GM18520 (cell line): ENCODE measurements around the gene PID1.

ENCODE experiments used
- ATAC-seq: cut with Tn5 transposase; IDR thresholded peaks from one replicate; pipeline ENCODE4 v1.9.1; 2021; ENCODE audit not compliant: unreplicated experiment

Gene PID1

DNA sequence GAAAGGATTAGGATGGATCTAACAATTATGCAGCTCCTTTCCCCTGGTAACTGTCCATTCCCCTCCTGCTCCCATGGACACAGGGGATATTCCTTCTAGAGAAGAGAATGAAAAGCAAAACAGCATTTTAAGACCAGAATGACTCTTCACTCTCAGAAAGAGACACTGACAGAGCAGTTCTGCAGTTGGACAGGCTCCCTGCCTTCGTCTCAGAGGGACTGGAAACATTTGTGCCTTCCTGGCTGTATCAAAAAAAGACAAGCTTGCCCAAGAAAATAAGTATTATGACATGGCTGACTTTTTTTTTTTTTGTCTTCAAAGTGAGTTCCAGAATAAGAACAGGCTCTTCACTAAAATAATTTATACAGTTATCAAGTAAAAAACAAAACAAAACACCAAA lies 9.5 kb downstream of the PID1 start:
- ATAC-seq, result no peak

DNA sequence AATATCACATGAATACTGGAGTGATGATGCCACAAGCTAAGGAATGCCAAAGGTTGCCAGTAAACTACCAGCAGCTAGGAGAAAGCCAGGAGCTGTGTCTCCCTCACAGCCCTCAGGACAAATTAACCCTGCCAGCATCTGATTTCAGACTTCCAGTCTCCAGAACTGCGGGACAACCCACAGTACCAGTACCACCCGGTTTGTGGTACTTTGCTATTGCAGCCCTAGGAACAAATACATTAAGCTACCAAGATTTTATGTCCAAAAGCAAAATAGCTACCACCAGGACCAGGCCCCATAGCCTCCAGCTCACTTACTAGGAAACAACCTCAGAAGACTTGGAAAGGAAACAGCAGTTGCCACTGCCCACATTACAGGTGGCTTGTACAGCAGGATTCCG lies 10.0 kb downstream of the PID1 start:
- no peak for ATAC-seq

DNA sequence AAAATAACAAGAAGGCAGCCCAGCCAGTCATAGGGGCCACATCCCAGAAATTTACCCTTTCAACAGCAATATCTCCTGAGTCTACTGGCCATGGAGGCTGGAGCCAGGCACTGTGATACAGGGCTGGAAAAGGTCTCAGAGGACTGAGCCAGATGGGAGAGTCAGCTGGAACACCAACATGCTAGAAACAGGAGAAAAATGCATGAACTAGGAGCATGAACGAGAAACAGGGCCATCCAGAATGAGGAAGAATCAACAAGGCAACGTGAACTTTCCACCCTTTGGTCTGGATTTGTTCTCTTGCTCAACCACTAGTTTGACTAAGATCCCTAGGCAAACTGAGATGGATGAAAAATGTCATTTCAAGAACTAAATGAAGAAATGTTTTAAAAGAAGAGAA lies 13.1 kb downstream of the PID1 start:
- ATAC-seq, result no peak

DNA sequence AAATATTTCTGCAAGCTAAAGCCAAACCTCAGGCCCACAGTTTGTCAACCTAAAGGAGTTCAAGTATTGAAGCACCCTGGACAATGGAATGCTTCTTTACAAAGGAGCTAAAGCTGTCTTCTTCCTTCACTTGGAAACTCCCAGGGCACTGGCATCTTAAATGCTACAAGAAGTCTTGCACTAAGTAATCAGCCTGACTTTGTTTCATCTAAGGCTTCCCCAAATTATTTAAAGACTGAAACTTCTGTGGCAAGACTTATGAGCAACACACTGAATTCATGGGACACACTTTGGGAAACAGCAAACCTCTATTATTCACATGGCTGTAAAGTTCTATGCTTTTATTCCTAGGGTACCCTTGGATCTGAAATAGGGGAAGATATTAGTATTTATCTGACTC lies 14.7 kb downstream of the PID1 start:
- ATAC-seq, result no peak

DNA sequence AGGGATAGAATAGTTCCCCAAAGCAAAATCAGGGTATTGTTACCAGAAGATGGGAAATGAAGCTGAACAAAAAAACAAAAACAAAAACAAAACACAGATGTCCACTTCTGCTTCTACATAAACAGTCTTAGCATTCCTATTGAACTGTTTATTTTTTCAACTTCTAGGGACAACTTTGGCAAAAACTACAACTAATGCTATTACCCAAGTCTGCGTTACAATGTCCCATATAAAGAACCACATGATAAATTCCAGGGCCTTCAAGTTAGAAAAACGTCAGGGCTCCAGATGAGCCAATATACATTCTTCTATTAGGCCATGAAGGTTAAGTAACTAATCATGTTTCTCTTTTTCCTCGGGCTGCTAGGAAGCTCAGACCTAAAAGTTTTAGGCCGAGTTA lies 16.9 kb downstream of the PID1 start:
- no peak for ATAC-seq

DNA sequence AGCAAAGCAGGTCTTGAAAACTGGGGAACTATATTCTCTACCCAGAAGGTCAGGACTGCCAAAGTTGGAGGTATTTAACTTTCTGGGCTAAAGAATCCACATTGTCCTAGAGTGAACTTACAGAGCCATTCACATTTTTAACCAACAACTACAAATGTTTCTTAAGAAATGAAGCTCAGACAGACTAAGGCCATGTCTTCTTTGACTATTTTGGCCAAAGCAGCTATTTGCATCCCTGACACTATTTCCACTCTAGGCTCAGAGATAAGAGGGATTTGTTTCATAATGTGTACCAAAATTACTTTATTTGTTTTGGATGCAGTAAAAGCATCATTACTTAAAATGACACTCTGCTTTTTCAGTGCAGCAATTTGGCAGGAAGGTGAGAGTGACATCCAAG lies 18.1 kb downstream of the PID1 start:
- ATAC-seq, result no peak

- no peak for ATAC-seq
Observed at GRCh38 chr2:229252280-229252679, 18.8 kb downstream of the PID1 start.

- ATAC-seq, result no peak
Observed at GRCh38 chr2:229249536-229249935, 21.6 kb downstream of the PID1 start.

GRCh38 chr2:229246334-229246733 lies 24.8 kb downstream of the PID1 start:
- no peak for ATAC-seq

GRCh38 chr2:229244975-229245374 lies 26.1 kb downstream of the PID1 start:
- ATAC-seq, result no peak

DNA sequence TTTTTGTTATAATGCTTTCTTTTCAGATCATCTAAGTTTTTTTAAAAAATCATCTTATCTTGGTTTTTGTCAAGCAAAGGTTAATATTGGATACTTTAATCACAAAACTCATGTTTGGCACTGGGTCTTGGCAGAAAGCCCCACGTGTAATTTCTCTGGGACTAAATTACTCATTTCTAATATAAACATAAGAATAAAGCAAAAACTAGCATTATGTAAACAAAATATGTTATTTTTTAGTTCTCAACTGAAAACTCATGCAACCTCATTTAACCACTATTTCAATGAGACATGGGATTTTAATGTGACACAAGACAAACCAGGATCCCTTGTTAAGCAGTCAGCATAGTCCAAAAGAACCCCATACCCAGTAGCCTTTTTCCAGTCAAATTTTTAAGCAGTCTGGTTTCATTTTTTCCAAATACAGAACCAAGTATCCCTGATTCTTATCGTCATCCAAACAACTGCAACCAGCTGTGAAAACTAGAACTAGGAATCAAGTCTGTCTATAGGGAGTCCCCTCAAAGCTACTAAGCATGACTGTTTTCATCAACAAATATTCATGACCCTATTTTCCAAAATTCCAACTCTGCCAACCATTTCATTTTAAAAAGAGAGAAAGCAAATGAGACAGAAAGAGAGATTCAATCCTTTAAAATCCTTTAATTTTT lies 27.1 kb downstream of the PID1 start:
- ATAC-seq, result no peak

- no peak for ATAC-seq
Observed at GRCh38 chr2:229240984-229241491, 30.0 kb downstream of the PID1 start.

- no peak for ATAC-seq
Observed at GRCh38 chr2:229239021-229239420, 32.1 kb downstream of the PID1 start.

DNA sequence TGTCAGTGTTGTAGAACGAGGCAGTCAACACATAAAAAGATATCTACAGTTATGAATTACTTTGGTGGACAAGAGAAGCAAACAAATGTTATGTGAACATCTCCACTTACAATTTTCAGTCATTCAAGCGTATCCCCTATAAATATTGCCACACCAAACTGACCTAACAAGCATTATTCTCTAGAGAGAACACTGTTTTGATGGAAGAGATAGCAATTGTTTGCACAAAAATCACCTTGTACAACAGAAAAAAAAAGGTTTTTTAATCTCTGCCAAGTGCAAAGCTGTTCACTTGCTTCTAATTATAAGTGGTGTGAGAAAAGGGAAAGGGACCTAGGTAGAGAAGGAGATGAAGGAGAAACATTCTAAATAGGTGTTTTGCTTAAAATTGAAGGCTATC lies 33.8 kb downstream of the PID1 start:
- ATAC-seq, result no peak

- no peak for ATAC-seq
Observed at GRCh38 chr2:229235131-229235914, 35.8 kb downstream of the PID1 start.

DNA sequence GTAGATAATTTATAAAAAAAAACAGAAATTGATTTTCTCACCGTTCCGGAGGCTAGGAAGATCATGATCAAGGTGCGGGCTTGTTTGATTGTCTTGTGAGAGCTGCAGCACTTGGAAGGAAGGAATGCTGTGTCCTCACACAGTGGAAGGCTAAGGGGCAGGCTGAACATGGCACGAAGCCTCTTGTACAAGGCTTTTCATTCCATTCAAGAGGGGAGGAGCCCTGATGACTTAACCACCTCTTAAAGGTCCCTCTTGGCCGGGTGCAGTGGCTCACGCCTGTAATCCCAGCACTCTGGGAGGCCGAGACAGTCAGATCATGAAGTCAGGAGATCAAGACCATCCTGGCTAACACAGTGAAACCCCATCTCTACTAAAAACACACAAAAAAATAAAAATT lies 39.2 kb downstream of the PID1 start:
- ATAC-seq, result no peak

- ATAC-seq, result no peak
Observed at GRCh38 chr2:229231328-229231868, 39.7 kb downstream of the PID1 start.

DNA sequence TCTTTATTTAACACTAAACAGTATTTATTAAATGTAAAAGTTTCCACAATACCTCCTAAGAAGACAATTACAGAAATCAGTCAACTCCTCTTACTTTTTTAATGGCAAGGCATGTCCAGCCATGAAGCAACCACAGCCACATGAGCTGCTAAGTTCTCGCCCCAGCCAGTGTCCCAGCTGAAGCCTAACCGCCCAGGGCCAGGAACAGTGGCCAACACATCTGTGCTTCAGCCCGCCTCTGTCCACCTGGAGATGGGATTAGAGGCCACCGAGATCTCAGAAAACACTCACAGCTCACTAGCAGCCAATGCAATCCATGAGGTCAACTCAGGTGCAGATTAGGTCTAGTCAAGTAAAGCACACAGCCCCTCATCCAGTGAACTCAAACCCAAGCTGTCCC lies 40.2 kb downstream of the PID1 start:
- ATAC-seq, result no peak

GRCh38 chr2:229230256-229230655 lies 40.8 kb downstream of the PID1 start:
- no peak for ATAC-seq

GRCh38 chr2:229226382-229226781 lies 44.7 kb downstream of the PID1 start:
- ATAC-seq, result no peak

GRCh38 chr2:229223107-229223506 lies 48.0 kb downstream of the PID1 start:
- no peak for ATAC-seq

GRCh38 chr2:229221641-229222040 lies 49.4 kb downstream of the PID1 start:
- no peak for ATAC-seq
